NCI-H2196 treated with DMSO at 0.1 percent for 48 hours (cell line): ENCODE measurements around the gene IQSEC2.
A peak's percentile ranks its signal among the peaks of the same experiment; 100 is the strongest.

Experiments used
- DNase-seq: peaks from one replicate; lab custom pipeline; 2025; ENCODE audit not compliant: unreplicated experiment; lab: John Stamatoyannopoulos, UW

The IQSEC2 gene

DNA sequence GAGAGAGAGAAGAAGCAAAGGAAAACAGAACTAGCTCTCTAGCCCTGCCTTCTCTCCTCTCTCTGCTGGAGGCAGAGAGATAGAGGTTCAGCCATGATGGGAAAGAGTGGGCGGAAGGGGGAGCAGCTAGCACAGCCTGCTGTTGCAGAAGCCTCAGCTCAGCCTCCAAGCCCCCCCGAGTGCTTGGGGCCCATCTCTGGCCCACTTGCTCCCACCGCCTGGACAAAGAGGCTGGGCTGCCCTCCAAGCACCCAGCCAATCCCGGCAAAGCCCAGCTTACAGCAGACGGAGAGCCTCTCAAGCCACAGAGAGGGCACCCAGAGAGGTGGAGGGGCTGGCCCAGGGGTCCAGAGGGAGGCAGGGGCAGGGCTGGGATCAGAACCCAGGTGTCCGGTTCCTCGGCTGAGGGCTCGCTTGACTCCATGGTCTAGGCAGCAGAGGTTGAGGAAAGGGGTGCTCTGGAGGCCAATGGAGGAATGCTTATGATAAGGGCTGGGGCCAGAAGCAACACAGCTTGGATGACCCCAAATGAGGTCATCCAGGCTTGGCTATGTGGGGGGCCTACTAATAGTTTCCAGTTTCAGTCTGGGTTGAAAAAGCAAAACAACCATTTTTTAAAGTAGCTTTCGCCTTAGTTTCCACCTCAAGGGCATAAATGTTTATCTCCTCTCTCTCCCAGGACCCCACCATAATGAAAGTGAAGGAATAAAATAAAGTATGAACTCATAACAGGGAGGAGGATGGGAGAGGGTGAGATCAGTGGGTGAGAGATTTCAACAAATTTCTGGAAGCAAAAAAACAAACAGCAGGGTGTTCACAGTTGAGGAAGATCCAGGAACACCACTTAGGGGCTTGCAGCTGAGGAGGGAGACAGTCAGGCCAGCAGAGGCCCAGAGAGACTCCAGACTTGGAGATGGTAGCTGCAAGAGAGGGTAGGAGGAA is 24.9 kb upstream of the IQSEC2 start:
- no peak for DNase-seq

DNA sequence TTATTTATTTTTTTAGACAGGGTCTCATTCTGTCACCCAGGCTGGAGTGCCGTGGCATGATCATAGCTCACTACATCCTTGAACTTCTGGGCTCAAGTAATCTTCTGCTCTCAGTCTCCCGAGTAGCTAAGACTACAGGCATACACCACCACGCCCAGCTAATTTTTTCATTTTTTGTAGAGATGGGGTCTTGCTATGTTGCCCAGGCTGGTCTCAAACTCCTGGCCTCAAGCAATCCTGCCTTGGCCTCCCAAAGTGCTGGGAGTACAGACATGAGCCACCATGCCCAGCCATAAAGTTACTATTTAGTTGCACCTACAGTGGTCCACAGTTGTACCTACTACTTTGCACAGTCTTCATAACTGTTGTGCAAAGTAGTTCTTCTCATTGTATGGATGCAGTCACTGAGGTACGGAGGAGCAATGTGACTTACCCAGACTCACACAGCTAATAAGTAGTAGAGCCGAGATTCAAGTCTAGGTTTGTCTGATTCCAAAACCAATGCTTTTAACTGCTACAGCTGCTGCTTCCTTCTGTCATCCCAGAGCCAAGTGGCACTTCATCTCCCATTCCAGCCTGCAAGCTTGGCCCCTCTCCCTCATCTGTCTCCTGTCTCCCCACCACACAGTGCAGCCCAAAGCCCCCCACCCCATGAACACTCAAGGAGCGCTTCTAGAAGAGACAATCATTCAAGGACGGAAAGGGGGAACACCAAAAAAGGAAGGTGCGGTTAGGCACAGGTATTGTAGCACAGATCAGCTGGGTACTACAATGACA is 24.0 kb upstream of the IQSEC2 start:
- DNase-seq: no peak

DNA sequence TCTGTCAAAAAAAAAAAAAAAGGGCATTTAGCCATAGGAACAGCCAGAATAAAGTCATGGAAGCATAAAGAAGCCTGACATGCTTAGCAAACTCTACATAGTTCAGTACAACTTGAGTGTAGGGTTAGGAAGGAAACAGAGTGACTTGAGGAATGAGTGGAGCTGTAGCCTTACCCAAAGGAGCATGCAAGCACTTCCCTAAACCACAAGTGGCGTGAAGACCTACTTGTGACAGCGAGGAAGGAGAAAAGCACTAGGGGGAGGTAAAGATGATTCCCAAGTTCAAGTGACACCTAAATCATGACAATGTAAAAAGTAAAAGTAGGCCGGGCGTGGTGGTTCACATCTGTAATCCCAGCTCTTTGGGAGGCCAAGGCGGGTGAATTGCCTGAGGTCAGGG is 21.8 kb upstream of the IQSEC2 start:
- DNase-seq: no peak

DNA sequence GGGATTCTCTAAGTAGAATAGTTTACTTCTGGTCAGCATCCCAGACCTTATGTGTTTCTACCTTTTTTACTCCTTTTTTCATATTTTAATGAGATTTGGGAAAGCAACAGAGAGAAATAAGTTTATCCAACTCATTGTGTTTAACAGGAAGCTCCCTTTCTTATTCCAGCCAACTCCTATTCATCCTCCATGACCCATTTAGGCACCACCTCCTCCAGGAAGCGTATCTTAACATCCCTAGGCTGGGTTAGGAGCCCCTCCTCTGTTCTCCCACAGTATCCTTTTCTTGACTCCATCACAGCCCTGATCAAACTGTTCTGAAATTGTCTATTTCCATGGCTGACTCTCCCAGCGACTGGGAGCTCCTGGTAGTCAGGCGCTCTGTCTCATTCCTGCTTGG is 18.8 kb upstream of the IQSEC2 start:
- DNase-seq: no peak

DNA sequence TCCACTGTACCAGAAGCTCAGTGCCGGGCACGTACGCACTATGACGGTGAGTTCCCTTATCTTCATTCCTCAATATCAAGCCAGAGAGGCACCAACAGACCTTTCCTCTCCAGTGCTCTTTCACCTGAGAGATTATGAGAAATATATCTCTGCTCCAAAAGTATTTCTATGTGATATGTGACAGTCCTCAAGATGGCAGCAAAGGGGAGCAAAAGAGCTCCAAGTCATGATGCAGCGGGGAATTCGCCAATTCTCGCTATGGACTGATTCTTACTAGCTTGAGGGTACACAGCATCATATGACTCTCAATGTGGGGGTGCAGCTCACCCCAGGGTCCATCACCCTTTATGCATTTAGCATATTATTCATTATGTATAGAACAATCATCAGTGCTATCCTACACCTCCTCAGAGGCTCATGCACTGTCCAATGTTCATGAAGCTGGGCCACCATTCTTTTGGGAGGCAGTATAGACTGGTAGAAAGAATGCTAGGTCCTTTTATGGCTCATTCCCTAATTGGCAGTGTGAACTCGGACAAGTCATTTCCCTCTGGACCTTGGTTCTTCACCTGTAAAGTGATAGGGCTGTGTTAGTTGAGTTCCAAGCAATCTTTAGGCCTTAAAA is 12.8 kb upstream of the IQSEC2 start:
- DNase-seq: no peak

DNA sequence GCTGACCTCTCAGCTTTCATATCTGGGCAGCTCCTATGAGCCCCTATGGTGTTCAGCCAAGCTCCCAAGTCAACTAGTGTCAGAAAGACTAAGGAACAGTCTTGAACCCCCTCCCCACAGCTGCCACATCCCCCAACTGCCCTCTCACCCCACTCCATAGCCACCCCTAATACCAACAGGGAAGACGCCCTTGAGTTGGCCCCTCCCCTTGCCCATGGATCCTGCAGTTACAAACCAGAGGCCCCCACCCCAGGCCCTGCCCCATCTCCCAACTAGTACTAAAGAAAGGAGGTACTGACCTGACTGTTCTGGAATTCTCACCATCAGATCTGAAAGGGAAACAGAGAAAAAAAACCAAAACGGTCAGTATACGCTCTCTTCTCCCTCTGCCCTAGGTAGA is 10.2 kb upstream of the IQSEC2 start:
- DNase-seq: no peak

GRCh38 chrX:53290441-53291041 is 9.2 kb upstream of the IQSEC2 start:
- no peak for DNase-seq

DNA sequence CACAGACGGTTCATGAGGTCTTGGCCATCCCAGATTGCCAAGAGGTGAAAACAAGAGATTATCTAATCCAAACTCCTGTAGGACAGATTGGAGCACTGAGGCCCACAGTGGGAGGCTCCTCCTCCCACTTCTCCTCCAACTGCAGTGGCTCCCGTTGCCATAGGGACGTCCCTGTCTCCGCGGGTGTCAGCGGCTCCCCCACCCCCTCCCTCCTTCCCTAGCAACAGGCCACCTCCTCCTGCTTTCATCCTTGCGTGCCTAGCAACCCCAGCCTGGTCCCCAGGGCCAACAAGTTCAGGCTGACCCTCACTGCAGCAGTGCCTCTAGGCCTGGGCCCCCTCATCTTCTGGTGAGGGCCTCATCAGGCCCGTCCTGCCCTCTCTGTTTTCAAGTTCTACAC is 6.8 kb upstream of the IQSEC2 start:
- peak; percentile 10 for DNase-seq

GRCh38 chrX:53287493-53288138 is 6.2 kb upstream of the IQSEC2 start:
- DNase-seq: peak; percentile 9

GRCh38 chrX:53286171-53286570 is 4.8 kb upstream of the IQSEC2 start:
- DNase-seq: no peak

DNA sequence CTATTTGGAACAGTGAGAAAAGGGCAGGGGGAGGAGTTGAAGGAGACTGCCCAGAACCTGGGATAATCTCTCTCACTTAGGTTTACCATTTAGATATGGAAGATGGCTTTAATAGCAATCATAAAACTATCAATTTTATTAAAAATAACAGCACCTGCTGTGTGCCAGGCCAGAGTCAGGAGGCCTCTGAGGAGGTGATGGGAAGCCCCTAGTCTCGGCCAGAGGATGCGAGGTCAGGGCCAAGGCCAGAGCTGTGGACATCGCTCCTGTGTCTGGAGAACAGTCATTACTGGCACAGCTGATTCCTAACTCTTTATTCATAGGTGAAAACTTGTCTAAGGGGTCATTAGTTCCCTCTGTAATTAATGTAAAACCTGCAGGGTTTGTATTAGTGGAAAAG is 4.2 kb upstream of the IQSEC2 start:
- DNase-seq: no peak

- peak; percentile 3 for DNase-seq
These were observed 3.5 kb upstream of the IQSEC2 start for GRCh38 chrX:53284684-53285447.

DNA sequence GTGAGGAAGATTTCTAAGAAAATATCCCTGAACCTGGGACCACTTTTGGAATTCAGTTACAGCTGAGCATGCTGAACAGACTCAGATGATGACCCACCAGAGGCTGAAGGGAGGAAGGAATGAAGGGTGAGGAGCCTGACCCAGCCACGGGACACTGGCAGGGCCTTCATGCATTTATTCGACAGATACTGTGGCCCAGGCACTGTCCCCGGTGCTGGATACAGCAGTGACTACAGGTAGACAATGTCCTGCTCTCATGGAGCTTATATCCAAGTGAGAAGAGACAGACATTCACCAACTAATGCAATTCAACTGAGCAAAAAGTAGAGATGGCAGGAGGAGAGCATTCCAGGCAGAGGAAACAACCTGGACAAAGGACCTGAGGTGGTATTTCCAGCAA is 2.2 kb upstream of the IQSEC2 start:
- DNase-seq: no peak

DNA sequence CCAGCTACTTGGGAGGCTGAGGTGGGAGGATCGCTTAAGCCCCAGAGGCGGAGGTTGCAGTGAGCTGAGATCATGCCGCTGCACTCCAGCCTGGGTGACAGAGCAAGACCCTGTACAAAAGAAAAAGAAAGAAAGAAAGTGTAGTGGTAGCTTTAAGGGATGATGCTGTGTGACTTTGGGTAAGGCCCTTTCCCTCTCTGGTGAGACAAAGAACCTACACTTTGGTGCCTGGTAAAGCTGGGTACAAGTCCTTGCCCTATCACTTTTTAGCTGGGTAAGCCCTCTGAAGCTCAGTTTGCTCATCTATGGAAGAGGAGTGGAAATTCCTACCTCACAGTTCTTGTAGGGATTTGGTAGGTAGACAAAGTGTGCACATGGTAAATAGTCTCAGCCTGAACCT is 1.7 kb upstream of the IQSEC2 start:
- DNase-seq: no peak

GRCh38 chrX:53281963-53282695 is 745 bp upstream of the IQSEC2 start:
- no peak for DNase-seq

- no peak for DNase-seq
These were observed 758 bp downstream of the IQSEC2 start for GRCh38 chrX:53280331-53281320.

DNA sequence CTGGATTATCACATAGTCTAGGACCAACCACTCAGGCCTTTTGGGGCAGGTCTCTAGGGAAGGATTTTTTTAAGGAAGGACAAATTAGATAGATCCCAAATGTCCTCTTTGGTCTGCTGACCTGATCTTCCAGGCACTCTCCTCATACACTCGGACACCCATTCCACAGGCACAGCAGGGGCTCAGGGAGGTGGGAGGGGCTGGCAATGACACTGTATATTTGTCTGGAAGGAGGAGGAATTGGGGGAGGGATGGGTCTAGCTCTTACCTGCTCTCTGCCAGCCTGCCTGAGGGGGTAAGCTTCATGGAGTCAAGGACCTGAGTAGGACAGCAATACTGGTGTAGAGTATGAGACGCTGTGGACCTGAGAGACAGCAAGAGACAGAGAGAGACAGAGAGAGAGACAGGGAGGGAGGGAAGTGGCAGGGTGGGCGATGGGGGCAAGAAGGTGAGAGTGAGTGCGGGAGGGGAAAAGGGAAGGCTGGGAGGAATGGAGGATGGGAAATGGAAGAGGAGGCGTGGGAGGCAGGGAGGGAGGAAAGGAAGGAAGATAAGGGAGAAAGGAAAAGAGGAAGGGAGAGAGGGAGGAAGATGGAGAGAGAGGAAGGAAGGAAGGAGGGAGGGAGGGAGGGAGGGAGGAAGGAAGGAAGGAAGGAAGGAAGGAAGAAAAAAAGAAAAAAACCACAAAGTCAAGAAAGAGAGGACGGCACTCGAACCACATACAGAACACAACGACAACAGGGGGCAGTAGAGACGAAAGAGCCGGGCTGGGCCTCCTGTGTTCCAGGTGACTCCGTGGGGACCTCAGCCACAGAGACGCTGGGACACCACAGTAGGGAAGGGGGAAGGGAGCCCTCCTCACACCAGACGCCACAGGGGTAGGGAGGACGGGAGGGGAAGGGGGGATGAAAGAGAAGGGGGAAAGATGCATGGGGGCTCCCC is 1.8 kb downstream of the IQSEC2 start:
- no peak for DNase-seq
